NCI-H1092 (cell line): Measurements from ENCODE around the gene RBM38.

Experiments
- DNase-seq: peaks from one replicate; lab custom pipeline; 2025; lab: John Stamatoyannopoulos, UW

The RBM38 gene

GRCh38 chr20:57455386-57455785 is 64.2 kb downstream of the RBM38 start:
- no peak for DNase-seq

- no peak for DNase-seq
Observed at GRCh38 chr20:57456116-57456515, 64.9 kb downstream of the RBM38 start.

GRCh38 chr20:57457243-57458095 is 66.3 kb downstream of the RBM38 start:
- no peak for DNase-seq

GRCh38 chr20:57458400-57459160 is 67.4 kb downstream of the RBM38 start:
- no peak for DNase-seq
